B cell (primary cell): Measurements from ENCODE around the gene SMIM21. TPM values are rescaled to one million over a fixed set of nuclear protein-coding genes. Genes with fewer than 3 reads are reported as not detected.

Experiments
- ATAC-seq: fragments of 200-7000 bp; cut with Tn5 transposase; one replicate; pipeline ENCODE4 v1.10.0; 2021; ENCODE audit warnings: low read depth, mild to moderate bottlenecking, moderate number of reproducible peaks, moderate library complexity
- CTCF ChIA-PET: fragments of 350-600 bp; sonication (Branson Sonifier 250); formaldehyde crosslinking; loops from one replicate; lab custom pipeline; 2021; ENCODE audit warnings: antibody characterized with exemption, inconsistent platforms; lab: Charles Lee
- POLR2A ChIA-PET: fragments of 350-600 bp; sonication (Branson Sonifier 250); formaldehyde crosslinking; loops from one replicate; lab custom pipeline; 2021; ENCODE audit warnings: antibody characterized with exemption; lab: Charles Lee
- DNase-seq: peaks from one replicate; pipeline ENCODE4 v3.0.0; 2013
- H2AFZ ChIP-seq: 2 replicates; pipeline ENCODE4 v1.6.1; 2012; ENCODE audit warnings: mild to moderate bottlenecking, low read depth, low read length; ENCODE audit not compliant: insufficient read depth, poor library complexity, severe bottlenecking
- H3K27ac ChIP-seq, 2 donors: 1 replicate in 1 of 2; 2 replicates in 1 of 2; pipeline ENCODE4 v1.5.1; 2012 to 2013; ENCODE audit warnings: low read length in 2 of 2, mild to moderate bottlenecking in 2 of 2, moderate library complexity in 1 of 2
- H3K27me3 ChIP-seq, 4 experiments: fragments of 200-600 bp in 1 of 4; sonication (generic) in 1 of 4; replicated peaks in 1 of 4; 1 replicate in 2 of 4; 2 replicates in 2 of 4; pipeline versions ENCODE4 v1.6.1 to v1.7.0; 2013 to 2016; ENCODE audit warnings: low read length in 3 of 4, mild to moderate bottlenecking in 2 of 4, mixed read lengths in 1 of 4, moderate library complexity in 1 of 4; ENCODE audit not compliant: insufficient read depth in 4 of 4, control insufficient read depth in 3 of 4; ENCODE audit errors: control extremely low read depth in 1 of 4
- H3K36me3 ChIP-seq, 2 experiments: replicated peaks in 1 of 2; 1 replicate in 1 of 2; 2 replicates in 1 of 2; pipeline versions ENCODE4 v1.6.1 to v1.7.1; 2013; ENCODE audit warnings: low read length in 1 of 2; ENCODE audit not compliant: insufficient read depth in 2 of 2, control insufficient read depth in 1 of 2; ENCODE audit errors: control extremely low read depth in 1 of 2, extremely low read depth in 1 of 2
- H3K4me1 ChIP-seq, 2 donors: fragments of 200-600 bp in 1 of 2; sonication (generic) in 1 of 2; 1 replicate in 1 of 2; 2 replicates in 1 of 2; pipeline versions ENCODE4 v1.5.1 to v1.6.1; 2013 to 2017; ENCODE audit warnings: low read length in 2 of 2; ENCODE audit not compliant: control insufficient read depth in 2 of 2, insufficient read depth in 2 of 2
- H3K4me2 ChIP-seq: replicated peaks from 2 replicates; pipeline ENCODE3; 2012; ENCODE audit warnings: mild to moderate bottlenecking, low read depth, low read length; ENCODE audit not compliant: poor library complexity, severe bottlenecking
- H3K4me3 ChIP-seq, 5 experiments: fragments of 200-600 bp in 1 of 5; sonication (generic) in 1 of 5; 1 replicate in 3 of 5; 2 replicates in 2 of 5; pipeline versions ENCODE4 v1.5.1 to v1.7.0; 2011 to 2016; ENCODE audit warnings: low read length in 4 of 5, mild to moderate bottlenecking in 4 of 5, low read depth in 2 of 5, control low read depth in 1 of 5, moderate library complexity in 1 of 5; ENCODE audit not compliant: insufficient read depth in 1 of 5; ENCODE audit errors: control extremely low read depth in 1 of 5, extremely low read depth in 1 of 5
- H3K79me2 ChIP-seq: fragments of 200-600 bp; sonication (generic); one replicate; pipeline ENCODE4 v1.6.0; 2016; ENCODE audit warnings: low read length; ENCODE audit not compliant: control insufficient read depth, insufficient read depth
- H3K9ac ChIP-seq: fragments of 200-600 bp; sonication (generic); 2 replicates; pipeline ENCODE4 v1.6.1; 2017; ENCODE audit warnings: mild to moderate bottlenecking, low read length, moderate library complexity
- H3K9me3 ChIP-seq, 3 donors: one replicate each; pipeline versions ENCODE4 v1.6.1 to v1.7.1; 2013; ENCODE audit warnings: low read length in 2 of 3; ENCODE audit not compliant: control insufficient read depth in 2 of 3, insufficient read depth in 1 of 3; ENCODE audit errors: control extremely low read depth in 1 of 3
- H4K20me1 ChIP-seq: 2 replicates; pipeline ENCODE4 v1.6.0; 2012; ENCODE audit warnings: mild to moderate bottlenecking, low read length; ENCODE audit not compliant: insufficient read depth, control insufficient read depth, poor library complexity, severe bottlenecking
- H3K27ac Mint-ChIP-seq: one replicate; pipeline ENCODE4 v1.8.0; 2021; ENCODE audit warnings: mixed read lengths
- H3K27me3 Mint-ChIP-seq: one replicate; pipeline ENCODE4 v1.8.0; 2021; ENCODE audit warnings: mixed read lengths
- H3K4me1 Mint-ChIP-seq: one replicate; pipeline ENCODE4 v1.8.0; 2021; ENCODE audit warnings: mixed read lengths
- H3K4me3 Mint-ChIP-seq: one replicate; pipeline ENCODE4 v1.8.0; 2021; ENCODE audit warnings: mixed read lengths
- H3K9me3 Mint-ChIP-seq: one replicate; pipeline ENCODE4 v1.8.0; 2022; ENCODE audit warnings: mixed read lengths; ENCODE audit not compliant: insufficient read depth
- EZH2 ChIP-seq: IDR thresholded peaks from 2 replicates; pipeline ENCODE4 v1.6.1; 2012; ENCODE audit warnings: borderline replicate concordance, low read depth, mild to moderate bottlenecking, moderate library complexity, low read length; ENCODE audit not compliant: insufficient read depth, poor library complexity, severe bottlenecking
- WGBS: methylation state at CpG from one replicate; pipeline ENCODE4 v1.1.5; 2013; ENCODE audit warnings: missing lambda C conversion rate; ENCODE audit not compliant: insufficient coverage; 5-methylcytosine and 5-hydroxymethylcytosine counted together
- intact Hi-C: fragments of 100-400 bp; cut with micrococcal nuclease; formaldehyde crosslinking; loops from one replicate; pipeline ENCODE4 v1.10.0; 2022
- polyA plus RNA-seq: library from polyadenylated mRNA; depleted of rRNA; stranded (reverse); fragments of >200 nt; gene quantifications from 2 replicates; pipeline ENCODE4 v1.2.3, GENCODE V29; 2012
- total RNA-seq, 2 donors: library from RNA; stranded (reverse); fragments of 120-200 nt in 1 of 2; gene quantifications; 1 replicate in 1 of 2; 2 replicates in 1 of 2; pipeline versions ENCODE4 v1.2.3 to v1.2.4, GENCODE V29; 2013 to 2022
- TF ChIP-seq, protein P1 (sequence below): fragments of 200-600 bp; IDR thresholded peaks from one replicate; pipeline ENCODE4 v1.8.0; 2022; ENCODE audit warnings: antibody characterized with exemption, mild to moderate bottlenecking

SMIM21 gene
- total and polyA plus RNA-seq, 2 donors (not counting 1 experiment from before 2014, with no cell fraction given) = not detected

DNA sequence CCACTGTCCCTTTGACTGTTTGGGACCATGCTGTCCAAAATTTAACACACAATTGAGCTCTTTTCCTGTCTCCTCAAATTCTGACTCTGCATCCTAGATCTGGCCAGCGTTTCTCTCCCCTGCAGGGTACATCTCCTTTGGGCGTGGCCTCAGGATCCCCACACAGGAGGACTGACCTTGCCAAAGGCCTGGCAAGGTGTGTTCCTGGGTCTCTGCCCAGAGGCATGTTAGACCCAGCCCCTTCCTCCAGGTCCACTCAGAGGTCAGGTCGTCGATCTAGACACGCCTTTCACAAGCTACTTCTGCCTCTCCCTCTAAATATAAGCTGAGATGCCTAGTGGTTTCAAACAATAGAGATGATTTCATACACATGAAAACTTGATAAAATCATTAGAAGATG, 45.4 kb upstream of the SMIM21 start:
- Mint-ChIP-seq H3K27me3 (peaks cover 6% of the 10 kb centered on the region), H3K9me3 (no peaks in the 10 kb centered on the region), H3K4me3 (no peak overlapping the region), H3K4me1 (no peaks in the 10 kb centered on the region), H3K27ac (no peak overlapping the region)
- H3K4me2 ChIP-seq = no peak overlapping the region
- 85% methylated on average over 2 of the region's 5 CpGs for WGBS
- H3K36me3 ChIP-seq = no peaks in the 10 kb centered on the region
- DNase-seq (no peak), ATAC-seq (no peak)
- H3K9me3 ChIP-seq = no peaks in the 10 kb centered on the region
- no peak overlapping the region for H3K4me3 ChIP-seq
- H3K27ac ChIP-seq = no peak overlapping the region
- intact Hi-C loops = no loop called here
- H3K4me1 ChIP-seq = no peaks in the 10 kb centered on the region
- TF ChIP-seq, protein P1, sequence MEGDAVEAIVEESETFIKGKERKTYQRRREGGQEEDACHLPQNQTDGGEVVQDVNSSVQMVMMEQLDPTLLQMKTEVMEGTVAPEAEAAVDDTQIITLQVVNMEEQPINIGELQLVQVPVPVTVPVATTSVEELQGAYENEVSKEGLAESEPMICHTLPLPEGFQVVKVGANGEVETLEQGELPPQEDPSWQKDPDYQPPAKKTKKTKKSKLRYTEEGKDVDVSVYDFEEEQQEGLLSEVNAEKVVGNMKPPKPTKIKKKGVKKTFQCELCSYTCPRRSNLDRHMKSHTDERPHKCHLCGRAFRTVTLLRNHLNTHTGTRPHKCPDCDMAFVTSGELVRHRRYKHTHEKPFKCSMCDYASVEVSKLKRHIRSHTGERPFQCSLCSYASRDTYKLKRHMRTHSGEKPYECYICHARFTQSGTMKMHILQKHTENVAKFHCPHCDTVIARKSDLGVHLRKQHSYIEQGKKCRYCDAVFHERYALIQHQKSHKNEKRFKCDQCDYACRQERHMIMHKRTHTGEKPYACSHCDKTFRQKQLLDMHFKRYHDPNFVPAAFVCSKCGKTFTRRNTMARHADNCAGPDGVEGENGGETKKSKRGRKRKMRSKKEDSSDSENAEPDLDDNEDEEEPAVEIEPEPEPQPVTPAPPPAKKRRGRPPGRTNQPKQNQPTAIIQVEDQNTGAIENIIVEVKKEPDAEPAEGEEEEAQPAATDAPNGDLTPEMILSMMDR = no peak
- no peak for TF ChIP-seq EZH2
- H3K79me2 ChIP-seq = no peaks in the 10 kb centered on the region
- no peak overlapping the region for H3K9ac ChIP-seq
- no peak overlapping the region for H2AFZ ChIP-seq
- H3K27me3 ChIP-seq = no peaks in the 10 kb centered on the region
- POLR2A ChIA-PET = no interaction called here
- no peaks in the 10 kb centered on the region for H4K20me1 ChIP-seq
- CTCF ChIA-PET = no interaction called here

DNA sequence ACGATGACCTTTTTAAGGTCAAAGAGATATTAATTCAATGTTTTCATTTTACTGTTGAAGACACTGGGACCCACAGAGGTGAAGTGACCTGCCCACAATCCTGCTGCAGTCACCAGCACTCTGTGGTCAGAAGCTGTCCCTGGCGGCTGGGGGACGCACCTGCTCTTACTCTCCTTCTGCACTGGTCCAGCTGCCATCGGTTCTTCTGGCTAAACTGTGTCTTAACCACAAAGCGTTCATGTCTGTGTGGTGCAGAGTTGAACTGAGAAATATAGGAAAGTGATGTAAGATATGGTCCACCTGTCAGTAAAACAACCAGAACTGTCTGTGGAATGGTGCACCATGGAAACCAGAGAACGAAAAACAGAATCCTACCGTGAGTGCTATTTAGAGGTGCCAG, 44.9 kb upstream of the SMIM21 start:
- no peak overlapping the region for H3K9ac ChIP-seq
- Mint-ChIP-seq H3K27me3 (peaks cover 6% of the 10 kb centered on the region), H3K9me3 (no peaks in the 10 kb centered on the region), H3K4me3 (no peak overlapping the region), H3K27ac (no peak overlapping the region), H3K4me1 (no peaks in the 10 kb centered on the region)
- H3K27me3 ChIP-seq = no peaks in the 10 kb centered on the region
- H3K79me2 ChIP-seq = no peaks in the 10 kb centered on the region
- no peak overlapping the region for H3K27ac ChIP-seq
- no peaks in the 10 kb centered on the region for H3K4me1 ChIP-seq
- no peaks in the 10 kb centered on the region for H3K9me3 ChIP-seq
- ChIA-PET POLR2A (no interaction called here), CTCF (no interaction called here)
- TF ChIP-seq, protein P1 = no peak
- TF ChIP-seq EZH2 = no peak
- no peak overlapping the region for H3K4me3 ChIP-seq
- intact Hi-C loops = no loop called here
- 96% methylated on average over 7 of the region's 7 CpGs for WGBS
- H3K36me3 ChIP-seq = no peaks in the 10 kb centered on the region
- no peak overlapping the region for H3K4me2 ChIP-seq
- no peaks in the 10 kb centered on the region for H4K20me1 ChIP-seq
- no peak for ATAC-seq
- H2AFZ ChIP-seq = no peak overlapping the region
- no peak for DNase-seq
